Suprapubic skin (tissue), 3 donors: ENCODE data around the gene OCRL.
A peak's percentile ranks its signal among the peaks of the same experiment; 100 is the strongest.

Experiments
- CTCF ChIP-seq, 2 donors: fragments of 200-600 bp in 1 of 2; fragments of 450-650 bp in 1 of 2; sonication (generic) in 1 of 2; IDR thresholded peaks; one replicate each; pipeline ENCODE4 v1.5.1; 2016 to 2019; ENCODE audit warnings: antibody characterized with exemption in 2 of 2, mild to moderate bottlenecking in 1 of 2, moderate library complexity in 1 of 2
- POLR2A ChIP-seq, 2 donors: fragments of 450-650 bp; IDR thresholded peaks; one replicate each; pipeline ENCODE4 v1.6.1; 2017; ENCODE audit warnings: antibody characterized with exemption in 2 of 2, mild to moderate bottlenecking in 2 of 2, moderate library complexity in 2 of 2

- TF ChIP-seq CTCF (IDR thresholded peaks at IDR 0.05) (peak; percentile 69 to 80), POLR2A (IDR thresholded peaks at IDR 0.05) (no peak)
Observed at GRCh38 chrX:129637217-129638109, 97.4 kb downstream of the OCRL start.
